ENCODE measurements around the gene UBE2V1.
"Not testable (repeated sequence)": the region's sequence is repeated elsewhere in the genome, so short reads cannot be mapped to it uniquely, and the experiment has no call there.

The UBE2V1 gene

GRCh38 chr20:50136822-50137599, 24.1 kb upstream of the UBE2V1 start:
- no peak overlapping the region for H3K4me3 ChIP-seq (replicated peaks; ENCODE audit: low read depth, low read length)
- TF ChIP-seq CTCF (IDR thresholded peaks at IDR 0.05; ENCODE audit: low read depth, low read length, missing control alignments), result no peak
- DNase-seq (ENCODE audit: extremely low read depth, low read depth), result no peak

- not testable (repeated sequence) for H3K4me3 ChIP-seq (replicated peaks; ENCODE audit: low read depth, low read length); DNase-seq (ENCODE audit: extremely low read depth, low read depth)
These were observed 22.2 kb upstream of the UBE2V1 start for GRCh38 chr20:50135157-50135556.

- peak; percentile 13 for TF ChIP-seq CTCF (IDR thresholded peaks at IDR 0.05; ENCODE audit: low read depth, low read length, missing control alignments)
- H3K4me3 ChIP-seq (replicated peaks; ENCODE audit: low read depth, low read length), result no peak overlapping the region
- no peak for DNase-seq (ENCODE audit: extremely low read depth, low read depth)
These were observed 20.7 kb upstream of the UBE2V1 start for GRCh38 chr20:50133474-50134217.

GRCh38 chr20:50133041-50133440, 20.1 kb upstream of the UBE2V1 start:
- no peak for TF ChIP-seq CTCF (IDR thresholded peaks at IDR 0.05; ENCODE audit: low read depth, low read length, missing control alignments)
- no peak for DNase-seq (ENCODE audit: extremely low read depth, low read depth)

GRCh38 chr20:50130995-50131394, 18.0 kb upstream of the UBE2V1 start:
- no peak overlapping the region for H3K4me3 ChIP-seq (replicated peaks; ENCODE audit: low read depth, low read length)
- DNase-seq (ENCODE audit: extremely low read depth, low read depth), result no peak
- TF ChIP-seq CTCF (IDR thresholded peaks at IDR 0.05; ENCODE audit: low read depth, low read length, missing control alignments), result no peak

More at GRCh38 chr20:50133041-50133440, 20.1 kb upstream of the UBE2V1 start:
- no peak overlapping the region for H3K4me3 ChIP-seq (replicated peaks; ENCODE audit: low read depth, low read length)

- DNase-seq (ENCODE audit: extremely low read depth, low read depth), result no peak
- TF ChIP-seq CTCF (IDR thresholded peaks at IDR 0.05; ENCODE audit: low read depth, low read length, missing control alignments), result no peak
- no peak overlapping the region for H3K4me3 ChIP-seq (replicated peaks; ENCODE audit: low read depth, low read length)
These were observed 17.4 kb upstream of the UBE2V1 start for GRCh38 chr20:50130356-50130723.

- H3K4me3 ChIP-seq (replicated peaks; ENCODE audit: low read depth, low read length), result no peak overlapping the region
- no peak for TF ChIP-seq CTCF (IDR thresholded peaks at IDR 0.05; ENCODE audit: low read depth, low read length, missing control alignments)
- no peak for DNase-seq (ENCODE audit: extremely low read depth, low read depth)
These were observed 16.9 kb upstream of the UBE2V1 start for GRCh38 chr20:50129662-50130355.
